Liver (tissue), 3 donors: ENCODE data around the gene DNAJC4.

Experiments used
- EGR1 ChIP-seq, 2 donors: IDR thresholded peaks; 2 replicates each; pipeline ENCODE4 v1.6.1; 2016 to 2018; ENCODE audit warnings: antibody characterized with exemption in 2 of 2, low read depth in 2 of 2
- FOXA1 ChIP-seq: IDR thresholded peaks from 2 replicates; pipeline ENCODE4 v1.6.1; 2016; ENCODE audit warnings: antibody characterized with exemption
- GABPA ChIP-seq, 2 donors: IDR thresholded peaks in 1 of 2; conservative IDR thresholded peaks in 1 of 2; 2 replicates each; pipeline ENCODE4 v1.6.1; 2016; ENCODE audit warnings: antibody characterized with exemption in 2 of 2, mild to moderate bottlenecking in 1 of 2, moderate library complexity in 1 of 2
- JUND ChIP-seq, 2 donors: IDR thresholded peaks; 2 replicates each; pipeline ENCODE4 v1.6.1; 2016; ENCODE audit warnings: antibody characterized with exemption in 2 of 2
- RAD21 ChIP-seq, 2 donors: IDR thresholded peaks; 2 replicates each; pipeline ENCODE4 v1.6.1; 2016; ENCODE audit warnings: antibody characterized with exemption in 2 of 2, mild to moderate bottlenecking in 2 of 2
- RXRA ChIP-seq, 2 donors: IDR thresholded peaks; 2 replicates each; pipeline ENCODE4 v1.6.1; 2017 to 2018; ENCODE audit warnings: antibody characterized with exemption in 2 of 2, mild to moderate bottlenecking in 1 of 2
- SP1 ChIP-seq: IDR thresholded peaks from 2 replicates; pipeline ENCODE4 v1.6.1; 2018; ENCODE audit warnings: antibody characterized with exemption, mild to moderate bottlenecking
- TAF1 ChIP-seq: conservative IDR thresholded peaks from 2 replicates; pipeline ENCODE4 v1.6.1; 2016; ENCODE audit warnings: antibody characterized with exemption, mild to moderate bottlenecking
- YY1 ChIP-seq: IDR thresholded peaks from 2 replicates; pipeline ENCODE4 v1.6.1; 2016; ENCODE audit warnings: antibody characterized with exemption, mild to moderate bottlenecking
- TF ChIP-seq, protein P1 (sequence below): fragments of 150-350 bp; IDR thresholded peaks from 2 replicates; pipeline ENCODE4 v1.5.1; 2017; ENCODE audit warnings: improper control_type of control experiment, low read depth, low read length; ENCODE audit not compliant: missing input control
- TF ChIP-seq, protein P2 (sequence below): IDR thresholded peaks from 2 replicates; pipeline ENCODE4 v1.6.1; 2016; ENCODE audit warnings: antibody characterized with exemption
- TF ChIP-seq, protein P3 (sequence below): IDR thresholded peaks from 2 replicates; pipeline ENCODE4 v1.6.1; 2016; ENCODE audit warnings: antibody characterized with exemption, mild to moderate bottlenecking
- TF ChIP-seq, protein P4 (sequence below): IDR thresholded peaks from 2 replicates; pipeline ENCODE4 v1.6.1; 2016; ENCODE audit warnings: antibody characterized with exemption
- TF ChIP-seq, protein P5 (sequence below): IDR thresholded peaks from 2 replicates; pipeline ENCODE4 v1.6.1; 2016; ENCODE audit warnings: antibody characterized with exemption
- donor health status: healthy.
- donor health status: healthy.

DNA sequence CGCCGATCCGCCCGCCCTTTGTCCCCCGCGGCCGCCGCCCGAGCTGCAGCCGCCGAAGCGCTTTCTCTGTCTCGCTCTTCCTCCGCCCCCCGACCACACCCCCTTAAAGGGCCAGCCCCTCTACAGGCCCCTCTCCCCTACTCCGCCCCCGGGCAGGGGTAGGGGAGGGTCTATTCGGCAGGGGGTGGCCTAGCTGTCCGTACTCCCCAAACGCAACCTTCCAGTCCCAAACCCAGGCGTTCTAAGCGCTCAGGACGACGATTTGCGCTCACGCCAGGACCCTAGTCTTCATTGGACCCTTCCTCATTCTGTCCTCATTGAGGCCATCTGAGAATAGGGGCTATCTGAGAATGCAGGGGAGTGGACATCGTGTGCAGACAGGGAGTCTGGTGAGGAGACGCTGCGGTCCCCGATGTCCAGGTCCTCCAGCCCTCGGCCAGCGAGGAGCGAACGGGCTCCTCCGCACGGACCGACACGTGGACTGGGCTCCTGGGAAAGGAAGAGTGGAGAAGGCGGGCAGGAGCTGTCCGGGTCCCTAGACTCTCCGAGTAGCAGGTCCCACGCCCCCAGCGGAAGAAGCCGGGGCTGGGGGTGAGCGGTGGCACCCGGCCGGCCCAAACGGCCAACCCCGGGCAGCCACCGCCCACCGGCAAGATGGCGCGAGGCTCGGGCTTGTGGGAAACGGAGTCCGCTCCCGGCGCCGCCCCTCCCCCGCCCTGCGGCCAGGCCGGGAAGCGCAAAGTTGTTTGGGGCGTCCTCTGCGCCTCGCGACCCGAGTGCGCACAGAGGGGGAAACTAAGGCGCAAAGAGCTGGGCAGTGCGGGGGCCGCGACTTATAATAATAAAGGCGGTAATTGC lies 16.8 kb downstream of the DNAJC4 start, which contains the start of gene PPP1R14B:
- TF ChIP-seq, protein P1, sequence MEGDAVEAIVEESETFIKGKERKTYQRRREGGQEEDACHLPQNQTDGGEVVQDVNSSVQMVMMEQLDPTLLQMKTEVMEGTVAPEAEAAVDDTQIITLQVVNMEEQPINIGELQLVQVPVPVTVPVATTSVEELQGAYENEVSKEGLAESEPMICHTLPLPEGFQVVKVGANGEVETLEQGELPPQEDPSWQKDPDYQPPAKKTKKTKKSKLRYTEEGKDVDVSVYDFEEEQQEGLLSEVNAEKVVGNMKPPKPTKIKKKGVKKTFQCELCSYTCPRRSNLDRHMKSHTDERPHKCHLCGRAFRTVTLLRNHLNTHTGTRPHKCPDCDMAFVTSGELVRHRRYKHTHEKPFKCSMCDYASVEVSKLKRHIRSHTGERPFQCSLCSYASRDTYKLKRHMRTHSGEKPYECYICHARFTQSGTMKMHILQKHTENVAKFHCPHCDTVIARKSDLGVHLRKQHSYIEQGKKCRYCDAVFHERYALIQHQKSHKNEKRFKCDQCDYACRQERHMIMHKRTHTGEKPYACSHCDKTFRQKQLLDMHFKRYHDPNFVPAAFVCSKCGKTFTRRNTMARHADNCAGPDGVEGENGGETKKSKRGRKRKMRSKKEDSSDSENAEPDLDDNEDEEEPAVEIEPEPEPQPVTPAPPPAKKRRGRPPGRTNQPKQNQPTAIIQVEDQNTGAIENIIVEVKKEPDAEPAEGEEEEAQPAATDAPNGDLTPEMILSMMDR, result peak; percentile 9
- TF ChIP-seq, protein P2, sequence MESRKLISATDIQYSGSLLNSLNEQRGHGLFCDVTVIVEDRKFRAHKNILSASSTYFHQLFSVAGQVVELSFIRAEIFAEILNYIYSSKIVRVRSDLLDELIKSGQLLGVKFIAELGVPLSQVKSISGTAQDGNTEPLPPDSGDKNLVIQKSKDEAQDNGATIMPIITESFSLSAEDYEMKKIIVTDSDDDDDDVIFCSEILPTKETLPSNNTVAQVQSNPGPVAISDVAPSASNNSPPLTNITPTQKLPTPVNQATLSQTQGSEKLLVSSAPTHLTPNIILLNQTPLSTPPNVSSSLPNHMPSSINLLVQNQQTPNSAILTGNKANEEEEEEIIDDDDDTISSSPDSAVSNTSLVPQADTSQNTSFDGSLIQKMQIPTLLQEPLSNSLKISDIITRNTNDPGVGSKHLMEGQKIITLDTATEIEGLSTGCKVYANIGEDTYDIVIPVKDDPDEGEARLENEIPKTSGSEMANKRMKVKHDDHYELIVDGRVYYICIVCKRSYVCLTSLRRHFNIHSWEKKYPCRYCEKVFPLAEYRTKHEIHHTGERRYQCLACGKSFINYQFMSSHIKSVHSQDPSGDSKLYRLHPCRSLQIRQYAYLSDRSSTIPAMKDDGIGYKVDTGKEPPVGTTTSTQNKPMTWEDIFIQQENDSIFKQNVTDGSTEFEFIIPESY, result no peak
- TF ChIP-seq, protein P3, sequence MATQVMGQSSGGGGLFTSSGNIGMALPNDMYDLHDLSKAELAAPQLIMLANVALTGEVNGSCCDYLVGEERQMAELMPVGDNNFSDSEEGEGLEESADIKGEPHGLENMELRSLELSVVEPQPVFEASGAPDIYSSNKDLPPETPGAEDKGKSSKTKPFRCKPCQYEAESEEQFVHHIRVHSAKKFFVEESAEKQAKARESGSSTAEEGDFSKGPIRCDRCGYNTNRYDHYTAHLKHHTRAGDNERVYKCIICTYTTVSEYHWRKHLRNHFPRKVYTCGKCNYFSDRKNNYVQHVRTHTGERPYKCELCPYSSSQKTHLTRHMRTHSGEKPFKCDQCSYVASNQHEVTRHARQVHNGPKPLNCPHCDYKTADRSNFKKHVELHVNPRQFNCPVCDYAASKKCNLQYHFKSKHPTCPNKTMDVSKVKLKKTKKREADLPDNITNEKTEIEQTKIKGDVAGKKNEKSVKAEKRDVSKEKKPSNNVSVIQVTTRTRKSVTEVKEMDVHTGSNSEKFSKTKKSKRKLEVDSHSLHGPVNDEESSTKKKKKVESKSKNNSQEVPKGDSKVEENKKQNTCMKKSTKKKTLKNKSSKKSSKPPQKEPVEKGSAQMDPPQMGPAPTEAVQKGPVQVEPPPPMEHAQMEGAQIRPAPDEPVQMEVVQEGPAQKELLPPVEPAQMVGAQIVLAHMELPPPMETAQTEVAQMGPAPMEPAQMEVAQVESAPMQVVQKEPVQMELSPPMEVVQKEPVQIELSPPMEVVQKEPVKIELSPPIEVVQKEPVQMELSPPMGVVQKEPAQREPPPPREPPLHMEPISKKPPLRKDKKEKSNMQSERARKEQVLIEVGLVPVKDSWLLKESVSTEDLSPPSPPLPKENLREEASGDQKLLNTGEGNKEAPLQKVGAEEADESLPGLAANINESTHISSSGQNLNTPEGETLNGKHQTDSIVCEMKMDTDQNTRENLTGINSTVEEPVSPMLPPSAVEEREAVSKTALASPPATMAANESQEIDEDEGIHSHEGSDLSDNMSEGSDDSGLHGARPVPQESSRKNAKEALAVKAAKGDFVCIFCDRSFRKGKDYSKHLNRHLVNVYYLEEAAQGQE, result peak; percentile 37
- TF ChIP-seq GABPA (IDR thresholded peaks at IDR 0.05 in 1 of 2, conservative IDR thresholded peaks at IDR 0.05 in 1 of 2) (peak in 1 of 2 donors; percentile 49), FOXA1 (no peak), TAF1 (no peak), JUND (IDR thresholded peaks at IDR 0.05) (no peak), SP1 (peak; percentile 34), RAD21 (IDR thresholded peaks at IDR 0.05) (peak in 1 of 2 donors; percentile 29), YY1 (peak; percentile 95), EGR1 (IDR thresholded peaks at IDR 0.05; ENCODE audit: low read depth in 2 of 2) (no peak), RXRA (IDR thresholded peaks at IDR 0.05) (no peak)
- TF ChIP-seq, protein P4, sequence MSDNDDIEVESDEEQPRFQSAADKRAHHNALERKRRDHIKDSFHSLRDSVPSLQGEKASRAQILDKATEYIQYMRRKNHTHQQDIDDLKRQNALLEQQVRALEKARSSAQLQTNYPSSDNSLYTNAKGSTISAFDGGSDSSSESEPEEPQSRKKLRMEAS, result no peak
- TF ChIP-seq, protein P5, sequence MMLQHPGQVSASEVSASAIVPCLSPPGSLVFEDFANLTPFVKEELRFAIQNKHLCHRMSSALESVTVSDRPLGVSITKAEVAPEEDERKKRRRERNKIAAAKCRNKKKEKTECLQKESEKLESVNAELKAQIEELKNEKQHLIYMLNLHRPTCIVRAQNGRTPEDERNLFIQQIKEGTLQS, result no peak
